Stomach (tissue), 4 donors: Measurements from ENCODE around the gene SPHK2.

Source experiments
- CTCF ChIP-seq, 7 experiments: fragments of 450-650 bp in 4 of 7; fragments of 200-600 bp in 3 of 7; sonication (generic) in 3 of 7; IDR thresholded peaks; one replicate each; pipeline ENCODE4 v1.5.1; 2016 to 2019; ENCODE audit warnings: antibody characterized with exemption in 7 of 7, control low read depth in 2 of 7, mild to moderate bottlenecking in 1 of 7
- POLR2A ChIP-seq, 4 donors: fragments of 450-650 bp; IDR thresholded peaks; one replicate each; pipeline ENCODE4 v1.6.1; 2016; ENCODE audit warnings: antibody characterized with exemption in 4 of 4, control low read depth in 2 of 4, mild to moderate bottlenecking in 1 of 4, moderate library complexity in 1 of 4

- TF ChIP-seq CTCF (IDR thresholded peaks at IDR 0.05), result no peak
- no peak for TF ChIP-seq POLR2A (IDR thresholded peaks at IDR 0.05)
These were observed 24.1 kb upstream of the SPHK2 start for GRCh38 chr19:48595171-48595570.
